GM18526 (cell line): Measurements from ENCODE around the gene STYXL1.

Experiments used
- POLR2A ChIP-seq: IDR thresholded peaks from 3 replicates; pipeline ENCODE4 v1.6.1; 2011; ENCODE audit not compliant: insufficient read length; ENCODE audit errors: extremely low read depth

The STYXL1 gene

GRCh38 chr7:76047811-76048667 lies at the start of gene STYXL1, which contains the start of gene MDH2:
STYXL1 (minus strand) TSS chr7:76048000; CDS start chr7:76030523, 17,477 bp downstream.
MDH2 (plus strand) TSS chr7:76048106; CDS start chr7:76048161, 55 bp downstream.
- TF ChIP-seq POLR2A, result peak; percentile 92

GRCh38 chr7:76095908-76096307 lies 48.1 kb upstream of the STYXL1 start:
- TF ChIP-seq POLR2A, result no peak

- no peak for TF ChIP-seq POLR2A
These were observed 43.7 kb upstream of the STYXL1 start for GRCh38 chr7:76091506-76091905.

- no peak for TF ChIP-seq POLR2A
These were observed 42.2 kb upstream of the STYXL1 start for GRCh38 chr7:76089865-76090475.

- TF ChIP-seq POLR2A, result no peak
These were observed 38.3 kb upstream of the STYXL1 start for GRCh38 chr7:76086070-76086469.

- TF ChIP-seq POLR2A, result no peak
These were observed 32.4 kb upstream of the STYXL1 start for GRCh38 chr7:76080204-76080603.

GRCh38 chr7:76077435-76077834 lies 29.6 kb upstream of the STYXL1 start:
- no peak for TF ChIP-seq POLR2A

- no peak for TF ChIP-seq POLR2A
These were observed 29.2 kb upstream of the STYXL1 start for GRCh38 chr7:76076995-76077394.

GRCh38 chr7:76074972-76075370 lies 27.2 kb upstream of the STYXL1 start:
- TF ChIP-seq POLR2A, result no peak

GRCh38 chr7:76074306-76074971 lies 26.6 kb upstream of the STYXL1 start:
- no peak for TF ChIP-seq POLR2A

GRCh38 chr7:76073335-76073990 lies 25.7 kb upstream of the STYXL1 start:
- TF ChIP-seq POLR2A, result no peak

GRCh38 chr7:76072243-76073148 lies 24.7 kb upstream of the STYXL1 start:
- TF ChIP-seq POLR2A, result no peak

- TF ChIP-seq POLR2A, result no peak
These were observed 23.8 kb upstream of the STYXL1 start for GRCh38 chr7:76071316-76072242.

GRCh38 chr7:76069238-76069638 lies 21.4 kb upstream of the STYXL1 start:
- no peak for TF ChIP-seq POLR2A
